Ishikawa (cell line): ENCODE measurements around the gene SERPINB1.

Experiments
- CEBPB ChIP-seq: IDR thresholded peaks from 2 replicates; pipeline ENCODE4 v1.6.1; 2012
- CREB1 ChIP-seq: IDR thresholded peaks from 2 replicates; pipeline ENCODE4 v1.6.1; 2012; ENCODE audit warnings: low read depth
- EGR1 ChIP-seq: IDR thresholded peaks from 2 replicates; pipeline ENCODE4 v1.6.1; 2012
- EP300 ChIP-seq: IDR thresholded peaks from 2 replicates; pipeline ENCODE4 v1.6.1; 2012; ENCODE audit warnings: borderline replicate concordance
- FOXM1 ChIP-seq: IDR thresholded peaks from 2 replicates; pipeline ENCODE4 v1.6.1; 2012; ENCODE audit warnings: low read depth, borderline replicate concordance
- NFIC ChIP-seq: IDR thresholded peaks from 2 replicates; pipeline ENCODE4 v1.6.1; 2012
- RAD21 ChIP-seq: IDR thresholded peaks from 2 replicates; pipeline ENCODE4 v1.6.1; 2012; ENCODE audit warnings: low read depth
- TAF1 ChIP-seq: IDR thresholded peaks from 2 replicates; pipeline ENCODE4 v1.6.1; 2012; ENCODE audit warnings: low read depth, mild to moderate bottlenecking
- TCF12 ChIP-seq: IDR thresholded peaks from 2 replicates; pipeline ENCODE4 v1.6.1; 2012; ENCODE audit warnings: low read depth
- TEAD4 ChIP-seq: IDR thresholded peaks from 2 replicates; pipeline ENCODE4 v1.6.1; 2012
- YY1 ChIP-seq: IDR thresholded peaks from 2 replicates; pipeline ENCODE4 v1.6.1; 2012; ENCODE audit warnings: low read depth
- ZBTB7A ChIP-seq: IDR thresholded peaks from 2 replicates; pipeline ENCODE4 v1.6.1; 2012; ENCODE audit warnings: low read depth
- TF ChIP-seq, protein P1 (sequence below): IDR thresholded peaks from 2 replicates; pipeline ENCODE4 v1.6.1; 2012; ENCODE audit warnings: low read depth, mild to moderate bottlenecking
- TF ChIP-seq, protein P2 (sequence below): IDR thresholded peaks from 2 replicates; pipeline ENCODE4 v1.6.1; 2012

SERPINB1 gene

DNA sequence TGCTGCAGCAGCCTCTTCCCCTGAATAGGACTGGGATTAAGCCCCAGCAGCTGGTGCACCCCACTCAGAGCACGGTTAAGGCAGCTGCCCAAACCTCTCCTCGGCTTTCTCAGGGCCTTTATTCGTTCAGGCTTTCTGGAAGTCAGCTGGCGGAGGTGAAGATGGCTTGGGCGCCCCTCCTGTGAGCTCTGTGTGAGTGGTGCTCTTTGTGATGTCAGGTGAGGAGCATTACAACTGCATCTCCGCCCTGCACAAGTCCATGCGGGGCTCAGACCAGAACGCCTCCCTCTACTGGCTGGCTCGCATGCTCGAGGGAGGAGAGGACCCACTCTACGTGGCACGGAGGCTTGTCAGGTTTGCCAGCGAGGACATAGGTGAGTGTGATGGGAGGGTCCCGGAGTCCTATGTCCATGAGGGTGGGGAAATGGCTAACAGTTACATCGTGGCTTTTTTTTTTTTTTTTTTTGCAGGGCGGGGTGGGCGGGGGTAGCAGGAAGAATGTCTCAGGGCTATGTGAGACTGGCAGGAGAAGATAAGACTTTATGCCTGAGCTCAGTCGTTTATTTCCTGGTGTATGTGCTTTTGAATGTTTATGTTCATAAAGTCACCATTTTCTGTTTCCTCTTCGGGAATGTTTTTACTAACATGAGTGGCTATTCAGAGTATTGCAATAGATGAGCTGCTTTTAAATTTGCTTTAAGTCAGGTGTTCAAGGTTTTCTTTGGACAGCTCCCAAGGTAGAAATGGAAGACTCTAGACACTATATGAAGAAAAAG, 58.3 kb downstream of the SERPINB1 start:
- no peak for TF ChIP-seq CEBPB
- no peak for TF ChIP-seq YY1
- no peak for TF ChIP-seq TEAD4
- no peak for TF ChIP-seq EGR1
- TF ChIP-seq ZBTB7A = no peak
- TF ChIP-seq EP300 = no peak

DNA sequence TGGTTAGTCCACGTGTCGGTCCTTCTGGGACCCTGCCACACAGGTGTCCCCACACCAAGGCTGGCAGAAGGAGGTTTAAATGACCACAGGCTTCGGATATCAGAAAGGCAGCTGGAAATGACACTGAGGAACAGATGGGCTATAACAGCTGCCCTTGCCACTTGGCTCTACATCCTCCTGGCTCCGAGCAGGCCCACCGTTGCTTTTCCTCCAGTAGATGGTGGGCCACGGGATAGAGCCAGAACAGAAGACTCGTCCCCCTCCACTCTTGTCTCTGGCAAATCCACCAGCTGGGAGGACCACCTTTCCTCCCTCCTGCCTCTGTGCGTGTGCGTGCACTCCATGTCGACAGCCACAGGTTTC, 58.9 kb downstream of the SERPINB1 start:
- TF ChIP-seq NFIC (no peak), TCF12 (no peak), EGR1 (no peak), FOXM1 (no peak)
- TF ChIP-seq, protein P1, sequence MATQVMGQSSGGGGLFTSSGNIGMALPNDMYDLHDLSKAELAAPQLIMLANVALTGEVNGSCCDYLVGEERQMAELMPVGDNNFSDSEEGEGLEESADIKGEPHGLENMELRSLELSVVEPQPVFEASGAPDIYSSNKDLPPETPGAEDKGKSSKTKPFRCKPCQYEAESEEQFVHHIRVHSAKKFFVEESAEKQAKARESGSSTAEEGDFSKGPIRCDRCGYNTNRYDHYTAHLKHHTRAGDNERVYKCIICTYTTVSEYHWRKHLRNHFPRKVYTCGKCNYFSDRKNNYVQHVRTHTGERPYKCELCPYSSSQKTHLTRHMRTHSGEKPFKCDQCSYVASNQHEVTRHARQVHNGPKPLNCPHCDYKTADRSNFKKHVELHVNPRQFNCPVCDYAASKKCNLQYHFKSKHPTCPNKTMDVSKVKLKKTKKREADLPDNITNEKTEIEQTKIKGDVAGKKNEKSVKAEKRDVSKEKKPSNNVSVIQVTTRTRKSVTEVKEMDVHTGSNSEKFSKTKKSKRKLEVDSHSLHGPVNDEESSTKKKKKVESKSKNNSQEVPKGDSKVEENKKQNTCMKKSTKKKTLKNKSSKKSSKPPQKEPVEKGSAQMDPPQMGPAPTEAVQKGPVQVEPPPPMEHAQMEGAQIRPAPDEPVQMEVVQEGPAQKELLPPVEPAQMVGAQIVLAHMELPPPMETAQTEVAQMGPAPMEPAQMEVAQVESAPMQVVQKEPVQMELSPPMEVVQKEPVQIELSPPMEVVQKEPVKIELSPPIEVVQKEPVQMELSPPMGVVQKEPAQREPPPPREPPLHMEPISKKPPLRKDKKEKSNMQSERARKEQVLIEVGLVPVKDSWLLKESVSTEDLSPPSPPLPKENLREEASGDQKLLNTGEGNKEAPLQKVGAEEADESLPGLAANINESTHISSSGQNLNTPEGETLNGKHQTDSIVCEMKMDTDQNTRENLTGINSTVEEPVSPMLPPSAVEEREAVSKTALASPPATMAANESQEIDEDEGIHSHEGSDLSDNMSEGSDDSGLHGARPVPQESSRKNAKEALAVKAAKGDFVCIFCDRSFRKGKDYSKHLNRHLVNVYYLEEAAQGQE = no peak
- TF ChIP-seq, protein P2, sequence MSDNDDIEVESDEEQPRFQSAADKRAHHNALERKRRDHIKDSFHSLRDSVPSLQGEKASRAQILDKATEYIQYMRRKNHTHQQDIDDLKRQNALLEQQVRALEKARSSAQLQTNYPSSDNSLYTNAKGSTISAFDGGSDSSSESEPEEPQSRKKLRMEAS = no peak

DNA sequence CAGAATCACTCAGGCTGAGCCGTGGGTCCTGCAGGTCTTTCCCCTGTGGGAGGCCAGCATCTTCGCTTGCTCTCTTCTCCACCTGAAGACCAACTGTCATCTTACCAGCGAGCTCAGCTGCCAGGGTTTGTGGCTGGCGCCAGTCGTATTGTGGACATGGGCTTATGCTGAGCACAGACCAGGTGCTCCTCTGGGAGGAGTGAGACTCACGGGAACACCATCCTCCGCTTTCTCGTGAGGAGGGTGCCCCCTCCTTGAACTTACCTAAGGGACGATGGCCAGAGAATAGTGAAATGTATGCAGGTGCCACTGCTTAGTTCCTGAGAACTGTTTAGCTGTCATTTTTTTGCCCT, 59.3 kb downstream of the SERPINB1 start:
- TF ChIP-seq, protein P1 = no peak
- TF ChIP-seq EGR1 (no peak), TCF12 (no peak), TAF1 (no peak), NFIC (no peak), CREB1 (no peak), TEAD4 (no peak), CEBPB (no peak), RAD21 (no peak), FOXM1 (no peak)
- TF ChIP-seq, protein P2 = no peak
